Left forelimb (tissue), 1 donor: ENCODE data around the gene AUTS2.

ENCODE experiments used
- DNase-seq: peaks from one replicate; pipeline ENCODE4 v3.0.0-alpha.2; 2018; ENCODE audit warnings: low spot score

Gene AUTS2

DNA sequence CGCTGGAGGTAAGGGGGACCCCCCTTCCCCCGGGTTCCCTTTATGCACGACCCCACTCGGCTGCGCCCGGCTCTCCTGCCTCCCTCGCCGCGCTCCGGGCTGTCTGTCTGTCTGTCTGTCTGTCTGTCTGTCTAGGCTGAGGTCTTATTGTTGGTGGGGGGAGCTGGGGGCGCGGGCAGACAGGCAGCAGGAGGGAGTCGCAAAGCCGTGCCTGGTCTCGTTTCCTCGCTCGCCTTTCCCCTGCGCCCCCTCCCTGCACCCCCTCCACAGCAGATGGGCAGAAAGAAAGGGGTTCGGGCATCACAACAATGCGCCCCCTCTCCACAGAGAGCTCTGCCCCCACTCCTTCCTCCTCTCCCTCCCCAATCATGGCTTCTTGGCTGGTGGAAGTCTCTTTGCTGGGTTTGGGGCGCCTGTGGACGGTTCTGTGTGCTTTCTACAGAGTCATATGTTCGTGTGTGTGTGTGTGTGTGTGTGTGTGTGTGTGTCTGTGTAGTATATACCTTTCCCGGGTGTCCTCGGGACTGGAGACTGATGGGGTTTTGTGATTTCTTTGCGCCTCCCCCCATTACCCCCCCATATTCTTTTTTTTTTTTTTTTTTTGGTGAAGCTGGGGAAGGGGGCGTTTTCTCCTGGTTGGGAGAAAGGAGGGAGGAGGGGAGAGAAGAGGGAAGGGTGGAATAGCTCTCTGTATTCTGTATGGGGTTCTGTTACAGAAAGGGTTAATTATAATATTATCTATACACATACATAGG, 1.9 kb downstream of the AUTS2 start:
- DNase-seq, result peak; percentile 71

DNA sequence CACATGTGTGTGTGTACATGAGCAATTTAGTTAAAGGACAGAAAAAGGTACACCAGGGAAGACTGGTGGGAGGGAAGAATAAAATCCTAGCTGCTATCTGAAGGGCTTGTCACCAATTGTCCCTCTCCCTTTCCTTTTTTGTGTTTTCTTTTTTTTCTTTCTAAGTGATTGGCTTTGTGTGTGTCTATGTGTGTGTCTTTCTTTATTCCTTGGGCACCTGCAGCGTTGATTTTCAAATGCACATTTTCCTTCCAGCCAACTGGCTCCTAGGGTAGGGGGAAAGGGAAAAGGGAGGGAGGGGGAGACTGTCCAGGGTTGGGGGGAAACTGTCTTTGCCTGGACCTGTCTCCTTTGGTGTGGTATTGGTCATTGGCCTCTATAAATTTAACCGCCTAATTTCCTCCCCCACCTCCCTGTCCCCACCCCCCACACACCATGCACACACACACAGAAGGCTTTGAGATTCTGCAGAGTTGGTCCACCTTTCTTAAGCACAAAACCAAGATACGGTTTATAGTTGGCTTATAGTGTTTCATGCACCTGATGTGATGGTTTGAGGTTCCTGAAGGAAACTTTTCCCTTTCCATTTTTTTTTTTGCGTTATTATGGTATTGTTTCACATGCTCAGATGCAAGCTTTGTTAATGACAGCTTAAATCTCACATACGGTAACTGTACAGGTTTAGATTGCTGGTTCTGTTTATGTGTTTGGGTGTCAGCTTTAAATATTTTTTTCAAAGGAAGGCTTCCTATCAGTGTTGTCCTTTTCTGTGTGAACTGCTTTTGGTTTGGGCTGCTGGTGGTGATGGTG, 2.6 kb downstream of the AUTS2 start:
- DNase-seq, result no peak

DNA sequence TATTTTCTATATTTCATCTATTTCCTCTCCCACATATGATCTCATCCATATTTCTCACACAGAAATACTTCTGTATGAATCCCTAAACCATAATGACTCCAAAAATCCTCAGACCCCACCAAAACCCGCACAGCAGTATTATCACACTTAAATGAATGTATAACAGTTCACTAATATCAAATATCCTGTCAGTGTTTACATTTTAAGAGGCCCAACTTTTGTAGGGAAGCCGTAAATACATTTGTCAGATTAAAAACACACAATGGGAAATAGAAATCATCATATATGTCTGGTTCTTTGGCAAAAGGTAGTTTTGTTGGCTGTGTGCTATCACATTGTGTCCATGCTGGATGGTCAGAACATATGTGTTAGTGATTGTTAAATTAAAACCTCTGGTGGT, 4.2 kb downstream of the AUTS2 start:
- DNase-seq, result no peak

DNA sequence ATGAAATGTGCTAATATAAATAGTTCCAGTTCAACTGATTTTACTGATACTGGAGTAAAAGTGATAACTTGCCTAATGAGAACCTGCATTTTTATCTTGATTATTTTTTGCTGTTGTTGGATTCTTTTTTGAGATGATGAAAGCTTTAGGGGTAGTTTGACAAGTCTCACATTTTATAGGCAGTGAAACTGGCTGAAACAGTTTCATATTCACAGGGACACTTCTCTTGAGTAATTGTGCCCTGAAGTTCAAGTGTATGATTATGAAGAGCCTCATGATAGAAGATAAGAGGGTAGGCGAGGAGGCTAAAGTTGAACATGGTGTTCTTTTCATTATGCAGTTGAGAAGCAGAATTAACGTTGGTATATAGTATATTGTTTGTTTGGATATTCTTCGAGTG, 5.1 kb downstream of the AUTS2 start:
- DNase-seq, result no peak

DNA sequence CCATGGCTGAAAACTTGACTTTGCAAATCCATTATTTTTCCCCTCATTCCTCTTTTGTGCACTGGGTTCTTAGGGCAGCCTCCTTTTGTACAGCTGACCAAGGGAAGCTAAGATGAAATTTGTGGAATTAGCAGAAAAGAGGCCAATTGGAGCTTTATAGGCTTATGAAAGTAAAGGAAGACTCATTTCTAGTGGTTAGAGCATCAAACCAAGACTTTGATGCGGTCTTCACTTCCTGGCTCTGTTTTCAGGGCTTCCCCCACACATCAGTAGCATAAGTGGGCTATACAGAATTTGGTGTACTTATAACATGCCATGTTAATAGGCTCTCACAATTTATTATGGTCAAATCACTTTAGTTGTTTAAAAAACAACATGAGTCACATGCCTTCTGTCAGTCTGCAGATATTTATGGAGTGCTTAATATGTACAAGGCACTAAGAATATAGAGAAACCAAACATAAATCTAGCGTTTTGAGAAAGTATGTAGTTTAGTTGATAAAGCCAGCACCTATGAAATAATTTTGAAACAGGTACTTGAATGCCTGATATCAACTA, 5.7 kb downstream of the AUTS2 start:
- no peak for DNase-seq

DNA sequence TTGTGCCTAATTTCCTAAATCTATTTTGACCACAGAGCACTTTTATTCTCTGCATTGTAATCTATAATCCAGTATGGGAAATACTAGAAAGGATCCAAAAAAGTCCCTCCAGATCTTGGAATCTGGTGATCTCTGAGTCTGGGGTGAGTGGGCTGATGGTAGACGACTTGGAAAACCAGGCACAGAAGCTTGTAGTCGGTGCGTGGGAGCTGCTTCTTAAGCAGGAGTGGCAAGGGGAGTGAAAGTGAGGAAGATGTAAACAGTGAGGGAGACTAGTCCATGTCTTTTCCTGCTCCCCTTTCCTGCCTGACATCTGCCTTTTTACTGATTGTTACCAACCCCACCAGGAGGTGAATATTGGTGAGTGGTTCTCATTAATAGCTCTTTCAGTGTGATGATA, 6.8 kb downstream of the AUTS2 start:
- DNase-seq, result no peak

DNA sequence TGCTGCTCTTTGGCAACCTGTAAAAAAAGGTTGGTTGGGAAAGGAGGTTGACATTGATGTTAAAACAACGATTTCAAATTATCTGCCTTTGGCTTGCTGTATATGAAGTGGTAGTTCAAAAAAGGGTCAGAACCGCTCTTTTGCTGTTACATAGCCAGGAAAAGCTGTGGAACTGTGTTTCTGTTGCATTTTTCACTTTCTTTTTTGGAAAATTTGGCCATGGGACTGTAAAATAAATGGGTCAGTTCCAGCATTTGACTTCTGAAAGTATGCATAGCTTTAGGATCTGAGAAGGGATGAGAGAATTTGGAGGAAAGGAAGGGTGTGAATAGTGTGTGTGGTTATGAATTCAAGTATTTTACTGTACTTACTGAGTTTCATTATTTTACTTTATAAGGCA, 7.3 kb downstream of the AUTS2 start:
- DNase-seq, result no peak

DNA sequence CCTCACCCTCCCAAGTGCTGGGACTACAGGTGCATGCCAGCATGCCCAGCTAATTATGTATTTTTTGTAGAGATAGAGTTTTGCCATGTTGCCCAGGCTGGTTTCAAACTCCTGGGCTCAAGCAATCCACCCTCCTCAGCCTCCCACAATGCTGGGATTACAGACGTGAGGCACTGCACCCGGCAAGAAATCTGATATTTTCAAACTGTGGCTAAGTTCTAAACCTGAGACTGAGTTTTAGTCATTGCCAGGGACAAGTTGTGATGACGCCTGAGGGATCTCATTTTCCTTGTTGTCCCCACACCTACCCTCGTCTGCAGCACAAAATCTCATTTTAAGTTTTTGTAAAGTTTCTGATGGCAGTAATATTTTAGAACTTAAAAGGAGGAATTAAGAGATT, 9.8 kb downstream of the AUTS2 start:
- no peak for DNase-seq

DNA sequence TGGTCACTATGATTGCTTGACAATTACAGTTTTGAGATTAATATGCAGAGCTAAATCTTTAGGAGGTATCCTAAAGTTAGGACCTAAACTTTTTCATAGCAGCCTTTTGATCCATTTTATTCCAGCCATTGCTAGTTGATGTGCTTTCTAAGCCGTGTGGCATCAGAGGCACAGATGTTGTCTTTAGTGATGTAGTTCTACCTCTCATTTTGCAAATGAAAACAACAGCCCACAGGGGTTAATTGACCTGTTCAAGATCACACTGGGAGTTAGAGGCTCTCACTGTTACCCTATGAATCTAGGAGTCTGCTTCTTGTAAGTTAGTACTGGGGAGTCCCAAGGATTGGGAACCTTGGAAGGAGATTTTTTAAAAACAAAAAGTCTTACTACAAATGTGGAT, 10.6 kb downstream of the AUTS2 start:
- DNase-seq, result no peak

DNA sequence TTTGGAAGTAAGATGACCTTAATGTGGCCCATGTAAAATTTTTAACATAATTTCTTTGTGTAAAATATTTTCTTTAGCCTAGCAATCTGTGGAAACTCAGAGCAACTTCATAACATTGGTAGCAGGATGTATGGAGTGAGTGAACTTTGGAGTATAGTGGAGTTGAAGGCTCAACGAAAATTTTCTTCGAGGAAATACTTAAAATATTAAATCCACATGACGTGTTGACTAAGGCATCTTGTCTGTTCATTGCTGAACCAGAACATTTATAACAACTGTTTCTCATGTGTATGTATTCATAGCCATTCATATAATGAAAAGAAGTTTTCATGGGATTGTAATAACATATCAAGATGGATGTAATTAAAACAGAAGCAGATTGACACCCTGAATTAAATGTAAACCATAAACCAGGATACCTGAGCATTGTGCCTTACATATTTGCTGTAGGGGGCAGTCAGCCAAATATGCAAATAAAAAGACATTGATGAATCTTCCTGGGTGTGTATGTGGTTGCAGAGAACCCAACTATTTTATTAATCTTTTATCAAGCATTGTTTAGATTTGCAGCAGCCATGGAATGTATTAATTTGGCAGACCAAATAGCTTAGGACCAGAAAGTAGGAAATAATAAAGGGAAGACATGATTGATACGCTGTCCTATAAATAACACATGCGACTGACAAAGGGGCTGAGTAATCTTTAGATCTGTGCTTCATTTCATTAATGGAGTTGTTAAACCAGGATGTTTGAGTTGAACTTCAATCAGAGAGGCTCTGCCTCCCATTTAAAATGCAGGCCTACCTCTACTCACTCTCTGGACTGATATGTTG, 11.5 kb downstream of the AUTS2 start:
- DNase-seq, result no peak

DNA sequence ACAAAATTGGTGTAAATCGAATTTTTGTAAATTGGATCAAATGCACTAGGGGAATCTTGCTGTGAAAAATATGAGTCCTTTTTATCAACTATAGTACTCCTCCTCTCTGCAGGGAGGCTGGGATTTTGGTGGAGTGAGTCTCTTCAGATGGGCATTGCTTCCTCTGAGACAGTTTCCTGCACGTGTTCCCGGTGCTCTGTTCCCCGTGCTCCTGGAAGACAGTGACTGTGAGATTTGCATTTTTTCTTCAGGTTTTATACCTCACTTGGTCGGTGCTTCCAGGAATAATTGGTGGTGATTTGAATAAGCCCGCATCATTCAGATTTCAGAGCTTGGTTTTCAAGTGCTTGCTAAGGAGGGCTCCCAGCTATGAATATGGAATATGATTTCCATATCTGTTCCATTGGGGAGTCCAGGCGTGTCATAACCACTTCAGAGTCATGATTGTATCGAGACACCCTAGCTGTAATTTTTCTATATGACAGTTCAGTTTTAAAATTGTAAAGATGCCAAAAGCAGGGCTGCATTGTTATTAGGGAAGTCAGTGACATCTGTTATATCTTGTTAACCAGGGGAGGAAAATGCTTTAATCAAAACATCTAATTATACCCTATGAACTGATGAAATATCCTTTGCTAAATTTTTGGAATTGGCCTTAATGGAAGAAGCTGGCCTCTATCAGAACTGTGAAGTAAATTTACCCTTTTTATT, 12.3 kb downstream of the AUTS2 start:
- no peak for DNase-seq

DNA sequence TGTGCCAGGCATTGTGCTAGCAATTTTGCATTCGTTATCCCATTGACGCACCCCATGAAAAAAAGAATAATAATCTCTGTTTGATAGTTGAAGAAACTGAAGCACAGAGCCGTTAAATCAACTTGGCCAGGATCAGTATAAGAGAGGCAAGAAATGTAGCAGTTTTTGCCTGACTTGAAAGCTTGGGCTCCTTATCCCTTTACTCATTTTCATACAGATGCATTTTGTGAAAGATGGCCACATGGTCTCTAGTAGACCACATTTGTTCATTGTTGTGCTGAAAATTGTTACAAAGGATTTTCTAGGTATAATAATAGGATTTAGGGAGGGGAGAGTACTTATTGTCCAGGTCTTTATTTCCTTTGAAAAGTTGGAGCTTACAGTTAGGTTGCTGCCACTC, 14.7 kb downstream of the AUTS2 start:
- no peak for DNase-seq

DNA sequence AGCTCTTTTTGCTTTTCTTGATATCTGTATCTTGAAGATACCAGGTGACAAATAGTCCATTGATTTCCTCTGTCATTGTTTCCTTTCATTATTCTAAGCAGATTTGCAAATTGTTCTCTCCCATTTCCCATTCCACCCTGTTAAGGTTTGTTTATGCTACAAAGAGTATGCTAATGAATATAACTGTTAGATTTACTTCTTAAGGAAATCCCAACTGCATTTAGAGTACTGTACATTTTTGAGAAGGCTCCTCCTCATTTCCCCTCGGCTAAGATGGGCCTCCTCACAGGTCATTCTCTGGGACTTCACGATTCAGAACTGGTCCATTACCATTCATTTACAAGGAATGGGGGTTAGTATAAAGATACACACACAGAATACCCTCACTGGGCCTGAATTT, 15.6 kb downstream of the AUTS2 start:
- DNase-seq, result no peak

DNA sequence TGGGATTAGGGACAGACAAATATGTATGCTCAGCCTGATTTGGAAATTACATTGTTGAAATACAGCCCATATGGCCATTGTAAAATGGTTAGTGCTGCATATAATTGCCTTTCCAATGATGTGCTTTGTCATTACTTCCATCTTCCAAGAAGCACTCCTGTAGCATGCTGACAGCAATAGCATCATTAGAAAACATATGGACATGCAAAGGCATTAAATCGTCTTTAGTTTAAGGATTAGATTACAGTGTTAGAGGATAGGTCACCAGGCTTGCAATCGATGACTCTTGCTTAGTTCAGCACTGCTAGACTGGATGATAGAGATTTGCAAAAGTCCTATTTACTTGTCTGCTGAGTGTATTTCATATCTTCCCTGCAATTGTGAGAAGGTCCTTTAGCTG, 17.4 kb downstream of the AUTS2 start:
- no peak for DNase-seq

DNA sequence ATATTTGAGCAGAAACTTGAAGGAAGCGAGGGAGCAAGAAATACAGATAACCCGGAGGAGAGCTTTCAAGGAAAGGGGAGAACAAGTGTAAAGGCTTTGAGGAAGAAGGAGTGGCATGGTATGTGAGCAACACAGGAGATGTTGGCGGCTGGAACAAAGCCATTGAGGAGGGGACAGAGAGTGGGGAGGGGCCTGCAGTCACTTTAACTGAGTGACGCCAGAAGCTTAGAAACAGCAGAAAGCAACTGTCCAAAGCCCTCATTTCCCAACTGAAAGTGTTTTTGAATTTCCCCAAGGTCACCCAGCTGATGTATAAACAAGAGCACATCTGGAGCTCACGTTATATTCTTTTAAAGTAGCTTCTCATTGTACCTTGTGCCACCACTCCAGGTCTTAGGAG, 19.1 kb downstream of the AUTS2 start:
- no peak for DNase-seq

DNA sequence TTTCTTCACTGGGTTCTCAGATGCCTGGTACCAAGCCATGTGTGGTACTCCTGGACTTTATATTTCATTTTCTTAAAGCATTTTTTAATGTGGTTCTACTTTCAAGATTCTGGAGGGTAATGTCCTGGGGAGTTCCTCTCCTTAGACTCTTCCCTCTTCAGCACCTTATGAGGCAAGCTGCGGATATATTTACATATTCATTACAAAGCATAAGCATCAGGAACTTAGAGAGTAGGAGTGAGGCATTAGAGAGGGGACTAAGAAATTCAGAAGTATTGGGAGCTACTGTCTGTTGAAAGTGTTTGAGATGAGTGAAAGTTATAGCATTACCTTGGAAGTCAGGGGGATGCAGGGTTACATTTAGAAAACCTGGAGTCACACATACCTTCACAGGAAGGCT, 20.8 kb downstream of the AUTS2 start:
- no peak for DNase-seq

DNA sequence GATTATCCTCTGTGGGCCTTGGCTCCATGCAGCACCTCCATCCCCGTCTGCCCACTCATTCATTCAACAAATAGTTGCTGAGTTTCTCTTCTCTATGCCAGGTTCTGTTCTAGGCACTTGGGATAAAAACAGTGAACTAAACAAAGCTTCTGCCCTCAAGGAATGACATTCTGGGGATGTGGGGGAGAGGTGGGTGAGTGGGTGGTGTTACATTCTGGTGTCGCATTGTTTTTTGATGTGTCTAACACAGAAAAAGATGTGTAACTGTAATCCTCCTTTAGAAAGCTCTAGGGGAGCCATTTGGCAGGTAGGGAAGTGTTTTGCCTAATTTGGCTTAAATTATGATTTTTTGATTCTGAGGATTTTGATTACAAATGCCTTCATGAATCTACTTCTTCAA, 21.4 kb downstream of the AUTS2 start:
- no peak for DNase-seq

DNA sequence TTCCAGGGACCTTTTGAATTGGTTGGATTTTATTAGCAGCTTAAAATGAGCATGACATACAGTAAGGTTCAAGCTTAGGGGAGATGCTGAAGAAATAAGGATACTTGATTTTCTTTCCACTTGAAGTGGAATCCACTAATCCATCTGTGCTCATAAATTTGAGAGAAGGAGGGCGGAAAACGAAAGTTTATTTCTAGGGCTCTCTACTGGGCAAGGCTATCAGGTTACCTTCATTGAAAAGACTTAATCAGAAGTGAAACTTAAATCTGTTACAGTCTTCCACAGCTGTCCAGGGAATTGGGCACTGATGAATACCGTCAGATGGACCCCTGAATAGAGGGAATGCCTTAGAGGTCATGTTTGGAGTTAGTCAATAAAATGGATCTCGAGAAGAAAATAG, 21.8 kb downstream of the AUTS2 start:
- no peak for DNase-seq

DNA sequence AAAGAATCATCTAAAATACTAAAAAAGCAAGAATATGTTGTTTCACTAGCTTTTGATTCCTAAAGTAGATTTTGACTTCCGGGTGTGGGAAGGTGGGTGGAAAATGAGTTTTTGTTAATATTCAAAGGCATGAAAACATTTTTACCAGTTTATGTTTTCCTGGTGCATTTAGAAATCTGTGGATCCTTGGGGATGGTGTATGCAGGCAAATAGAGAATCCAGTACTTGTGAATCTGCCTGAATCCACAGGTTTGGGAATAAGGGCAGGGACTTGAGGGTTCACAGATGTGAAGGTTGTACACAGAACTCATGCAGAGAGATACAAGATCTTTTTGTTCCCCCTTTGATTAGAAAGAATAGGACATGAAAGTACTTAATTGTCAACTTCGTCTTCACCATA, 22.4 kb downstream of the AUTS2 start:
- no peak for DNase-seq

DNA sequence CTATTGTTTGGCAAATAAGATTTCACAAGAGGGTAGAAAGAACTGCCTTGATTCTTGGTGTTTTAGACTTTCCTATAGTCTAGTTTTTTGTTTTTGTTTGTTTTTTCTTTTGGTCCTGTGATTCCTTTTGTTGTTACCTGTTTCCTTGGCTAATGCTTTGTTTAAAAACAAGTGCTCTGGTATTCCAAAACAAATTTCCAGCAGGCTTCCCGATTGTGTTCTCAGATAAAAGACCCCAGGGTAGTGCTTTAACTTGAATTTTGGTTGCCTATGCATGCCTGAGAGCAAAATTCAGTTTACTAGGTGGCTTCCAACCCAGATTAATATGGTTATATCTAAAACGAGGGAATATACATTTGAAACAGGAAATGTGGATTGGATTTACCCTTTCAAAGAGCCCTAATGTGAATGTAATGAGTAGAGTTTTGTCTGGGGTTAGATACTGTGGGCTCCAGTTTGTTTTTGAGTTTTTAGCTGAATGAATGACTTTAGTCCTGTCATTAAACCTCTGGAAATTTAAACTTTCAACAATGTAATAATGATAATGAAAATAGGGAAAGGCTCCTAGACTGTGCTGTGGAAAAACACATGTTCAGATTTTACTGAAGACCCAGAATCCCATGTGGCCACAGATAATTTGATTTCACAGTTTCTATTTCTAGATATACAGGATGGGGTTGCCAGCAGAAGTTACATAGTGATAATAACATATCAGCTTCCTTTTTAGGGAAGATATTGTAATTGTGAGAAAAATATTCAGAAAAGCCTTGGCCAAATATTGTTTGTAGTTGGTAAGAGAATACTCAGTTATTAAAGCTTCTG, 23.9 kb downstream of the AUTS2 start:
- DNase-seq, result no peak

DNA sequence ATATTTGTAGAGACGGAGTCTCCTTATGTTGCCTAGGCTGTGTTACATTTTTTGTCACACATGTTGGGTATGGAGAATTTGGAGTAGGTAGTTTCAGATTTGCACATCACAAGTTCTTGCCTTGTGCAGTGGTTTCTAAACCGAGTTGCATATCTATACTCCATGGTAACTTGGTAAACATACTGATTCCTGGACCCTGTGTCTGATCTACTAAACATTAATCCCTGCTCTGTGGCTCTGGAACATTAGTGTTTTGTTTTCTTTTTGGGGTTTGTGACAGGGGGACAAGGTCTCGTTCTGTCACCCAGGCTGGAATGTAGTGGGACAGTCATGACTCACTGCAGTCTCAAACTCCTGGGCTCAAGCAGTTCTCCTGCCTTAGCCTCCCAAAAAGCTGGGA, 24.7 kb downstream of the AUTS2 start:
- no peak for DNase-seq
